Epithelial cell of esophagus (primary cell): ENCODE data around the gene EFNA3.
A peak's percentile ranks its signal among the peaks of the same experiment; 100 is the strongest.

Experiments used
- DNase-seq: peaks from one replicate; pipeline ENCODE4 v3.0.0; 2010; ENCODE audit warnings: low read depth
- H3K4me3 ChIP-seq: 2 replicates; pipeline ENCODE4 v1.5.1; 2011; ENCODE audit warnings: mild to moderate bottlenecking, low read length, control low read depth
- CTCF ChIP-seq: IDR thresholded peaks from 2 replicates; pipeline ENCODE4 v1.5.1; 2011; ENCODE audit warnings: low read depth, mild to moderate bottlenecking, low read length, control low read depth, inconsistent platforms; ENCODE audit not compliant: insufficient read depth; ENCODE audit errors: missing control alignments

EFNA3 gene

DNA sequence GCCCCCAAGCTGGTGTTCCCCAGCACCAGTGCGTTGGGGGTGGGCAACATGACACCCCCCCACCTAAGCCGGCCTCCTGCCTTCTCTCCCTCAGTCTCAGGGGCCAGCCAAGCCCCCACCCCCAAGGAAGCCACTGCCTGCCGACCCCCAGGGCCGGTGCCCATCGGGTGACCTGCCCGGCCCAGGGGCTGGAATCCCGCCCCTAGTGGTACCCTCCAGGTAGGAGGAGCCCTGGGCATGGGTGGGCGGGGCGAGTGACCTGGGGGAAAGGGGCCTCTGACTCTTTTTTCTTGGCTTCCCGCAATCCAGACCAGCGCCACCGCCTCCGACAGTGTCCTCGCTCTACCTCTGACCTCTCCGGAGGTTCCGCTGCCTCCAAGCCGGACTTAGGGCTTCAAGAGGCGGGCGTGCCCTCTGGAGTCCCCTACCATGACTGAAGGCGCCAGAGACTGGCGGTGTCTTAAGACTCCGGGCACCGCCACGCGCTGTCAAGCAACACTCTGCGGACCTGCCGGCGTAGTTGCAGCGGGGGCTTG is 16.4 kb upstream of the EFNA3 start:
- H3K4me3 ChIP-seq = no peak overlapping the region
- no peak for DNase-seq
- TF ChIP-seq CTCF = no peak

- H3K4me3 ChIP-seq = peak overlapping the region; percentile 80
- TF ChIP-seq CTCF = peak; percentile 84
- peak; percentile 66 for DNase-seq
Measured at GRCh38 chr1:155062702-155063411, 15.8 kb upstream of the EFNA3 start.

DNA sequence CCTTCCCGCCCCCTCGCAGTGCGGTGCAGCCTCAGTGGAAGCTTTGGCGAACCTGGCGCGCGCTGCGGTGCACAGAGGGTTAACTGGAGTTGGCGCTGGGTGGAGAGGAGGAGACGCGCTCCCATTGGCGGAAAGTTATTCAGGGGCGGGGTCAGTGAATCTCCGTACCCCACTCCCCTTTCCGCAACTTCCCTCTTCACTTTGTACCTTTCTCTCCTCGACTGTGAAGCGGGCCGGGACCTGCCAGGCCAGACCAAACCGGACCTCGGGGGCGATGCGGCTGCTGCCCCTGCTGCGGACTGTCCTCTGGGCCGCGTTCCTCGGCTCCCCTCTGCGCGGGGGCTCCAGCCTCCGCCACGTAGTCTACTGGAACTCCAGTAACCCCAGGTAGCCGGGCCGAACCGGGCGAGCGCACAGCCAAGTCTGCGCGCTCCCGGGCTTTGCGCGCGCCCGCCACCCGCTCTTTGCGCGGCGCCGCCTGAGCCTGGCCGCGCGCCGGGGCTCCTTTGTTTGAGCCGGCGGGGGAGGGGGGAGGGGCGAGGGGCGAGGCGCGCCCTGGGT is 15.0 kb upstream of the EFNA3 start, which contains the start of gene EFNA4:
TSS of gene EFNA4 (plus strand) at position 191 of the 561 bp plus-strand sequence. CDS start at position 275, 84 bp downstream.
- TF ChIP-seq CTCF = no peak
- peak; percentile 94 for DNase-seq
- H3K4me3 ChIP-seq = peak within 1 kb of the TSS; percentile 80

DNA sequence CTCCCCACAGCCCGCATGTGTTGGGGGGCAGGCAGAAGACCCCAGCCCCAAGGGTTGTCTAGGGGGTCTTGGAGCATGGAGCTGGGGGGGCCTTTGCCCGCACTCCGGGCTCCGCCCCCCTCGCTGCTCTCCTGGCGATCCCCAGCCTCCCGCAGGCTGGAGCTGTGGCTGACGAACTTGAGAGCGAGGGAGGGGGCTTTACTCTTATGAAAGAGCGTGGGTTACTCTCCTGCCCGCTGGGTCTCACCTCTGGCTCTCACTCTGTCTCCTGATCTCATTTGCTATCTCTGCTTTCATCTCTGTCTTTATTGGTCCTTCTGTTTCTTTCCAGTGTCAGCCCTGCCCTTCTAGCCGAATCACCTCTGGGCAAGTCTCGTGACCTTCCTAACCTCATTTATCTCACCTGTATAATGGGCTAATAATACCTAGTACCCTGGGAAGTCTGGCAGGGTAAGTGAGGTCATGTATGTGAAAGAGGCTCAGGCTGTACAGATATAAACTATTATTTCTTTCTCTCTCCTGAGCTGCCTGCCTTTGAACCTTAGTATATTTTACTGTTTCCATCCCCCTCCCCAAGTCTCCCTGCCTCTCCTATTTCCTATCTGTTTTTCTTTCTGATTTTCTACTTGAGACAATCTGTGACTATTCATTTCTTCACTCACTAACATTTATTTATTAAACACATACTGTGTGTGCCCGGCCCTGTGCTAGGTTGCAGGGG is 14.4 kb upstream of the EFNA3 start:
- no peak for TF ChIP-seq CTCF
- DNase-seq = peak; percentile 36
- H3K4me3 ChIP-seq = peak overlapping the region; percentile 80

DNA sequence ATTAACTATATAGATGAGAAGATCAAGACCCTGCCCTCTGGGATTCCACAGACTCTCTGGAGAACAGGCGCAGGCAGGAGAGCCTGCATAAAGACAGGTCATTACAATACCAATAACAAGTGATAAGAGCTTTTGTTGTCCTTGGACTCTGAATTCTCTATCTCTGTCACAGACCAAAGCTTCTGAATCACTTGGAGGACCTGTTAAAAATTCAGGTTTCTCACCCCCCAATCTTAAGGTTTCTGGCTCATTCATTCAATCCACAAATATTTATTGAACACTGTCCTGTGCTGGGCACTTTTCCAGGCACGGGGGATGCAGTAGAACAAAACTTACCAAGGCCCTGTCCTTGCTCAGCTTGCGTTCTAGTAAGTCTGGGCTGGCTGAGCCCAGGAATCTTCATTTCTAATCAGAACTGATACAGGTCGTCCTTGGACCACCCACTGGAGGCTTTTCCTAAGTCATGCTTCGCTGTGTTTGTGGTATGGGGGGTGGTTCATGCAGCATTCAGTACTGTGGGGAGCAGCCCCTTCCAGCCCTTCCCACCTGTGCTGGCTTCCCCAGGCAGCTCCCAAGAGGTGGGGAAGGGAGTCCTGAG is 13.7 kb upstream of the EFNA3 start:
- H3K4me3 ChIP-seq = peak overlapping the region; percentile 80
- no peak for TF ChIP-seq CTCF
- DNase-seq = no peak

- no peak for DNase-seq
- no peak overlapping the region for H3K4me3 ChIP-seq
- TF ChIP-seq CTCF = no peak
Measured at GRCh38 chr1:155066777-155067176, 11.9 kb upstream of the EFNA3 start.
